ENCODE data around the gene C12orf50.

- TF ChIP-seq TAF1 (IDR thresholded peaks at IDR 0.05; ENCODE audit: borderline replicate concordance, insufficient read depth, low read length): no peak
- TF ChIP-seq REST (IDR thresholded peaks at IDR 0.05; ENCODE audit: insufficient read depth in 1 of 2, low read depth in 2 of 2, low read length in 2 of 2): no peak
Measured at GRCh38 chr12:87931812-87932211, 97.4 kb downstream of the C12orf50 start.
